Cardiac muscle cell (in vitro differentiated cells and primary cell): ENCODE results near the gene PCBD1. TPM values are rescaled to one million over a fixed set of nuclear protein-coding genes. Genes with fewer than 3 reads are reported as not detected.

Experiments used
- DNase-seq, 2 donors: peaks; one replicate each; pipeline versions ENCODE4 v3.0.0 to v3.0.0-alpha.2; 2010 to 2017; ENCODE audit warnings: low read depth in 1 of 2, low spot score in 1 of 2
- H3K27ac ChIP-seq: fragments of 200-600 bp; sonication (generic); 2 replicates; pipeline ENCODE4 v1.5.1; 2016
- H3K27me3 ChIP-seq: fragments of 200-600 bp; sonication (generic); 2 replicates; pipeline ENCODE4 v1.6.0; 2016; ENCODE audit warnings: control low read depth
- H3K36me3 ChIP-seq: fragments of 200-600 bp; sonication (generic); 2 replicates; pipeline ENCODE4 v1.5.1; 2016; ENCODE audit warnings: control low read depth
- H3K4me1 ChIP-seq: fragments of 200-600 bp; sonication (generic); 2 replicates; pipeline ENCODE4 v1.8.1; 2017; ENCODE audit warnings: low read depth, mild to moderate bottlenecking, mixed run types
- H3K4me3 ChIP-seq: fragments of 200-600 bp; sonication (generic); 2 replicates; pipeline ENCODE4 v1.5.1; 2016; ENCODE audit warnings: mild to moderate bottlenecking
- H3K9me3 ChIP-seq: fragments of 200-600 bp; sonication (generic); 2 replicates; pipeline ENCODE4 v1.5.1; 2017; ENCODE audit warnings: low read depth, mild to moderate bottlenecking, control low read depth
- polyA plus RNA-seq: library from polyadenylated mRNA; unstranded; fragments of >200 nt; fragmentation: Nextera tagmentation; extraction: Ambion mirVana; gene quantifications from 2 replicates; pipeline ENCODE4 v1.2.1, GENCODE V29; 2016
- total RNA-seq: library from RNA; depleted of rRNA; stranded (reverse); fragments of >200 nt; gene quantifications from 2 replicates; pipeline ENCODE4 v1.2.3, GENCODE V29; 2016
- TF ChIP-seq, protein P1 (sequence below): IDR thresholded peaks from 2 replicates; pipeline ENCODE4 v1.5.1; 2012; ENCODE audit warnings: low read depth, mild to moderate bottlenecking, low read length

The PCBD1 gene
- total and polyA plus RNA-seq, 2 experiments from 2014 or later = 145 to 264 TPM

DNA sequence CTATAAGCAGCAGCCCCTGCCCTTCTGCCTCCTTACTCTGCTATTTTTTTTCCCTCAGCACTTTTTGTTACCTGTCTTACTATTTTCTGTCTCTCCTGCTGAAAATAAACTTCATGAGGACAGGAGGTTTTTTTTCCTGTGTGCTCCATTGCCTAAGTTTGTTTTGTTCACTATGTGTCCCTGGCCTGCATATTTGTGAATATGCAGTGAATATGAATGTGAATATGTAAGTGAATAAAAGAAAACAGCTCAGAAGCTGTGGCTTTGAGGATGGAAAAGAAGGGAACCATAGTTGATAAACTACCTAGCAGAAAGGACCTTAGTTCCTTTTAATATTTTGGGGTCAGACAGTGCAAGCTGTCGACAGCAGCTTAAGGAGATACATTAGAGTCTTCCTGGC is 34.9 kb downstream of the PCBD1 start:
- H3K4me1 ChIP-seq = peaks cover 48% of the 10 kb centered on the region
- no peaks in the 10 kb centered on the region for H3K27me3 ChIP-seq
- H3K27ac ChIP-seq = peak overlapping the region; percentile 83
- no peak overlapping the region for H3K4me3 ChIP-seq
- no peaks in the 10 kb centered on the region for H3K9me3 ChIP-seq
- H3K36me3 ChIP-seq = peaks cover 30% of the 10 kb centered on the region
- TF ChIP-seq, protein P1, sequence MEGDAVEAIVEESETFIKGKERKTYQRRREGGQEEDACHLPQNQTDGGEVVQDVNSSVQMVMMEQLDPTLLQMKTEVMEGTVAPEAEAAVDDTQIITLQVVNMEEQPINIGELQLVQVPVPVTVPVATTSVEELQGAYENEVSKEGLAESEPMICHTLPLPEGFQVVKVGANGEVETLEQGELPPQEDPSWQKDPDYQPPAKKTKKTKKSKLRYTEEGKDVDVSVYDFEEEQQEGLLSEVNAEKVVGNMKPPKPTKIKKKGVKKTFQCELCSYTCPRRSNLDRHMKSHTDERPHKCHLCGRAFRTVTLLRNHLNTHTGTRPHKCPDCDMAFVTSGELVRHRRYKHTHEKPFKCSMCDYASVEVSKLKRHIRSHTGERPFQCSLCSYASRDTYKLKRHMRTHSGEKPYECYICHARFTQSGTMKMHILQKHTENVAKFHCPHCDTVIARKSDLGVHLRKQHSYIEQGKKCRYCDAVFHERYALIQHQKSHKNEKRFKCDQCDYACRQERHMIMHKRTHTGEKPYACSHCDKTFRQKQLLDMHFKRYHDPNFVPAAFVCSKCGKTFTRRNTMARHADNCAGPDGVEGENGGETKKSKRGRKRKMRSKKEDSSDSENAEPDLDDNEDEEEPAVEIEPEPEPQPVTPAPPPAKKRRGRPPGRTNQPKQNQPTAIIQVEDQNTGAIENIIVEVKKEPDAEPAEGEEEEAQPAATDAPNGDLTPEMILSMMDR = no peak
- DNase-seq = no peak

- no peak for DNase-seq
- H3K4me1 ChIP-seq = peaks cover 50% of the 10 kb centered on the region
- peaks cover 26% of the 10 kb centered on the region for H3K36me3 ChIP-seq
- no peak overlapping the region for H3K4me3 ChIP-seq
- peak overlapping the region; percentile 83 for H3K27ac ChIP-seq
- TF ChIP-seq, protein P1 = no peak
- H3K9me3 ChIP-seq = no peaks in the 10 kb centered on the region
- no peaks in the 10 kb centered on the region for H3K27me3 ChIP-seq
Measured at GRCh38 chr10:70853038-70853437, 35.3 kb downstream of the PCBD1 start.

DNA sequence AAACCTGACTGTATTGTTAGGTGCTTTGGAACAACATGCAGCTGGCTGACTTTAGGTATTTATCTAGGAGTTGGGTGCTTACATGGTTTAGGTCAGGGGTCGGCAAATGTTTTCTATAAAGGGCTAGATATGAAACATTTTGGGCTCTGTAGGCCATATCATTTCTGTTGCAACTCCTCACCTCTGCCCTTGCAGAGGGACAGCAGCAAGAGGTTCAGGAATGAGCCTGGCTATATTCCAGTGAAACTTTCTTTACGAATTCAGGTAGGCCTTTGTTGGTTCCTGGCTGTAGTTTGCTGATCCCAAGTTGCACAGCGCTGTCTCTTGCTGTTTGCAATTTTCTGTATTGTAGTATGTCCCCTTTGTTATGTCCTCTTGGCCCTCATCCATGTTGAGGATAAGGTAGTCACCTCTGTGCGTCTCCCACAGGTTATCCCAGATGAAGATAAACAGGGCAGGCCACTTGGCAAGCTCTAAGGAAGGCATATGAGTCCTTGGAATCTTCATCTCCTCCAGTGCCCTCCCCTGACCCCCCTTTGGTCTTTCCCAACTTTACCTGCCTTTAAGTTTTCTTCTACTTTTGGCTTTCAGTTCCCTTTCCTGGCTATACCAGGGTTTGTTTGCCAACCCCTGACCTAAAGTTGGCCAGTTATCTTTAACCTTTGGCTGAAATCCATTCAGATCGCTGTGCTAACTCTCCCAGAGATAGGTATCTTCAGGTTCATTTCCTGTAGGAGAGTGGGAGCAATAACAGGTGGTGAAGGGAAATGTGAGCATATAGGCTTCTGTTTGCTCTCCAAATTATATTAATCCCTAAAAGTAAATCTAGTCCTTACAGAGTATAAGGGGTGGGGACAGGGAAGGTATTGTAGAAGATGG is 36.5 kb downstream of the PCBD1 start:
- Histone ChIP-seq H3K9me3 (no peaks in the 10 kb centered on the region), H3K27ac (peak overlapping the region; percentile 83), H3K4me1 (peaks cover 54% of the 10 kb centered on the region), H3K27me3 (no peaks in the 10 kb centered on the region), H3K36me3 (peaks cover 21% of the 10 kb centered on the region), H3K4me3 (no peak overlapping the region)
- TF ChIP-seq, protein P1 = no peak
- no peak for DNase-seq

GRCh38 chr10:70850097-70850496 is 38.3 kb downstream of the PCBD1 start:
- H3K9me3 ChIP-seq = no peaks in the 10 kb centered on the region
- H3K27ac ChIP-seq = peak overlapping the region; percentile 22
- DNase-seq = peak in 1 of 2 donors; percentile 43
- no peaks in the 10 kb centered on the region for H3K27me3 ChIP-seq
- H3K36me3 ChIP-seq = peaks cover 15% of the 10 kb centered on the region
- TF ChIP-seq, protein P1 = no peak
- H3K4me1 ChIP-seq = peaks cover 64% of the 10 kb centered on the region
- no peak overlapping the region for H3K4me3 ChIP-seq

DNA sequence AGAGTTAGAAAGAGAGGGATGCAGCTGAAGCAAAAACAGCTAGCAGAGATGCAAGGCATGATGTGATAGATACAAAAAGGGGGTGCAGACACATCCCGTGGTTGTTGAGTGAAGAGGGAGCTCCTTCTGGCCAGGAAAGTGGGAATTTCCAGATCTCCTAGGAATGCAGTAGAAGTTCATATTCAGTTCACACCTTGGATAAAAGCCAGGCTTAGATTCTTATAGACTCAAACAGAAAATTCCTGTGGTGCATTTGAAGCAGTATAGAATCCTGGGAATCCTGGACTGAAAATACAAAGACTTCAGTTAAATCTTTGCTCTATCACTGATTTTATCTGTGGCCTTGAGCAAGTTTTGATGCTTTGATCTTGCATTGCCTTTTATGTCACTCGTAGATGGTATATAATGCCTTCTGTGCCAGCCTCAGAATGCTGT is 38.8 kb downstream of the PCBD1 start:
- peak overlapping the region; percentile 22 for H3K27ac ChIP-seq
- TF ChIP-seq, protein P1 = no peak
- peaks cover 10% of the 10 kb centered on the region for H3K36me3 ChIP-seq
- no peaks in the 10 kb centered on the region for H3K27me3 ChIP-seq
- peaks cover 67% of the 10 kb centered on the region for H3K4me1 ChIP-seq
- no peaks in the 10 kb centered on the region for H3K9me3 ChIP-seq
- DNase-seq = peak in 1 of 2 donors; percentile 90
- H3K4me3 ChIP-seq = no peak overlapping the region
